HEK293 (cell line): ENCODE results near the gene BEND3.
A peak's percentile ranks its signal among the peaks of the same experiment; 100 is the strongest.

Experiments used
- CTCF ChIA-PET: fragments of 350-600 bp; formaldehyde crosslinking; extraction: SDS; loops from one replicate; lab custom pipeline; 2021; ENCODE audit warnings: antibody characterized with exemption; lab: Yijun Ruan, JAX
- POLR2A ChIA-PET: fragments of 300-600 bp; formaldehyde crosslinking; extraction: SDS; loops from one replicate; lab custom pipeline; 2020; ENCODE audit warnings: antibody characterized with exemption, inconsistent platforms; lab: Yijun Ruan, JAX
- H3K27ac ChIP-seq: fragments of 200-500 bp; sonication (Bioruptor generic); 2 replicates; pipeline ENCODE4 v1.5.1; 2014; ENCODE audit warnings: low read depth, low read length, control low read depth, inconsistent platforms; ENCODE audit errors: extremely low read depth
- H3K36me3 ChIP-seq, 2 experiments: fragments of 200-500 bp in 1 of 2; sonication (Bioruptor generic) in 1 of 2; 1 replicate in 1 of 2; 2 replicates in 1 of 2; pipeline ENCODE4 v1.5.1; 2014 to 2017; ENCODE audit warnings: inconsistent platforms in 2 of 2, low read length in 2 of 2; ENCODE audit not compliant: control insufficient read depth in 2 of 2, insufficient read depth in 1 of 2
- H3K4me1 ChIP-seq: fragments of 200-500 bp; sonication (Bioruptor generic); 2 replicates; pipeline ENCODE4 v1.5.1; 2014; ENCODE audit warnings: mild to moderate bottlenecking, low read length, inconsistent platforms; ENCODE audit not compliant: control insufficient read depth, insufficient read depth
- H3K4me3 ChIP-seq: 2 replicates; pipeline ENCODE4 v1.5.1; 2011; ENCODE audit warnings: low read depth, mild to moderate bottlenecking, control low read depth, low read length, moderate library complexity
- H3K9me3 ChIP-seq: fragments of 200-500 bp; sonication (Bioruptor generic); 2 replicates; pipeline ENCODE4 v1.5.1; 2014; ENCODE audit warnings: low read depth, low read length, inconsistent platforms; ENCODE audit not compliant: control insufficient read depth, insufficient read depth
- FEZF1 ChIP-seq: fragments of 450-650 bp; formaldehyde crosslinking; IDR thresholded peaks from 2 replicates; pipeline ENCODE4 v1.5.1; 2016; ENCODE audit warnings: missing biosample characterization, missing genetic modification characterization
- GLIS1 ChIP-seq: fragments of 450-650 bp; formaldehyde crosslinking; IDR thresholded peaks from 2 replicates; pipeline ENCODE4 v1.5.1; 2016; ENCODE audit warnings: missing biosample characterization, missing genetic modification characterization
- MYNN ChIP-seq: fragments of 450-650 bp; formaldehyde crosslinking; IDR thresholded peaks from 2 replicates; pipeline ENCODE4 v1.5.1; 2016; ENCODE audit warnings: missing biosample characterization, missing genetic modification characterization, borderline replicate concordance
- MZF1 ChIP-seq: fragments of 450-650 bp; formaldehyde crosslinking; IDR thresholded peaks from 2 replicates; pipeline ENCODE4 v1.5.1; 2017; ENCODE audit warnings: missing biosample characterization, missing genetic modification characterization, borderline replicate concordance
- ZBTB48 ChIP-seq: fragments of 450-650 bp; formaldehyde crosslinking; IDR thresholded peaks from 2 replicates; pipeline ENCODE4 v1.5.1; 2016; ENCODE audit warnings: missing biosample characterization, missing genetic modification characterization
- ZNF19 ChIP-seq: fragments of 450-650 bp; formaldehyde crosslinking; IDR thresholded peaks from 2 replicates; pipeline ENCODE4; 2016; ENCODE audit warnings: missing biosample characterization, missing genetic modification characterization, low read depth
- ZNF211 ChIP-seq: fragments of 450-650 bp; formaldehyde crosslinking; IDR thresholded peaks from 2 replicates; pipeline ENCODE4 v1.5.1; 2016; ENCODE audit warnings: low read depth, missing biosample characterization, missing genetic modification characterization
- ZNF24 ChIP-seq: fragments of 450-650 bp; formaldehyde crosslinking; IDR thresholded peaks from 2 replicates; pipeline ENCODE4 v1.5.1; 2016; ENCODE audit warnings: missing biosample characterization, missing genetic modification characterization
- ZNF473 ChIP-seq: fragments of 450-650 bp; formaldehyde crosslinking; IDR thresholded peaks from 2 replicates; pipeline ENCODE4 v1.5.1; 2017; ENCODE audit warnings: missing biosample characterization, missing genetic modification characterization
- ZNF518A ChIP-seq: fragments of 450-650 bp; formaldehyde crosslinking; conservative IDR thresholded peaks from 2 replicates; pipeline ENCODE4 v1.5.1; 2016; ENCODE audit warnings: low read depth, missing biosample characterization, missing genetic modification characterization
- ZNF610 ChIP-seq: fragments of 450-650 bp; formaldehyde crosslinking; IDR thresholded peaks from 2 replicates; pipeline ENCODE4 v1.5.1; 2016; ENCODE audit warnings: missing biosample characterization, missing genetic modification characterization, borderline replicate concordance
- ZNF626 ChIP-seq: fragments of 450-650 bp; sonication (Bioruptor Pico); formaldehyde crosslinking; IDR thresholded peaks from 2 replicates; pipeline ENCODE4 v1.5.1; 2018; ENCODE audit warnings: missing biosample characterization, missing genetic modification characterization, inconsistent platforms
- ZNF660 ChIP-seq: fragments of 450-650 bp; IDR thresholded peaks from 2 replicates; pipeline ENCODE4 v1.5.1; 2018; ENCODE audit warnings: missing biosample characterization, mild to moderate bottlenecking, missing genetic modification characterization
- ZNF677 ChIP-seq: fragments of 450-650 bp; IDR thresholded peaks from 2 replicates; pipeline ENCODE4 v1.5.0; 2018; ENCODE audit warnings: missing biosample characterization, mild to moderate bottlenecking, missing genetic modification characterization, moderate library complexity
- ZNF777 ChIP-seq: fragments of 450-650 bp; formaldehyde crosslinking; IDR thresholded peaks from 2 replicates; pipeline ENCODE4 v1.5.1; 2017; ENCODE audit warnings: missing biosample characterization, missing genetic modification characterization, borderline replicate concordance
- TF ChIP-seq, protein P1 (sequence below): fragments of 450-650 bp; formaldehyde crosslinking; IDR thresholded peaks from 2 replicates; pipeline ENCODE4 v1.5.1; 2016; ENCODE audit warnings: missing biosample characterization, missing genetic modification characterization, borderline replicate concordance

Gene BEND3

DNA sequence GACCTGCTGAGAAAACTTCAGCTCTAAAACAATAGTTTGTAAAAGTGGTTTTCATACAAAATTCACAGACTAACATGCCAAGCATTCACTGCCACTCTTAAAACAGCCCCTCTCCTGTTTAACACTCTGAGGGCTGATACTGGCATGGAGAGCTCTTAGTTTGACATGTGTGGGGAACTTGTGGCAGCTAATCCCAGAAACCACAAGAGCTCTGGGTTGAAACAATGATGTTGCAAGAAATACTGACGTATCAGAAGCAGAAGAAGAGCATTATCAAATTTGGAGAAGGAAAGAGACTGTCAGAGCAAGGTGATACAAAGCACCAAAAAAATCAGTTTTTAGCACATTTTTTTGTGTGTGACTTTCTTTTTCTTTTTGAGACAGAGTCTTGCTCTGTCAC, 5.1 kb downstream of the BEND3 start:
- ChIA-PET POLR2A (interaction anchor here (1.4 kb wide), 1 partner anchor 12 kb away, joined by 3 read pairs; no protein-coding TSS in a partner anchor), CTCF (interaction anchor here (0.6 to 1.1 kb wide), 2 partner anchors 76 to 83 kb away, joined by 3 to 5 read pairs; partner anchors contain the start of gene MTRES1)
- Histone ChIP-seq H3K36me3 (no peaks in the 10 kb centered on the region; a peak in 1 of 3 replicates), H3K27ac (no peak overlapping the region), H3K4me3 (no peak overlapping the region), H3K9me3 (no peaks in the 10 kb centered on the region), H3K4me1 (peaks cover 4% of the 10 kb centered on the region; the same call in 1 of the 2 replicates)
- TF ChIP-seq ZNF211 (tag by site-specific recombination) (no peak), MYNN (tag by site-specific recombination) (peak; percentile 77; the same call in 1 of the 2 replicates)

GRCh38 chr6:107108201-107108890, 7.0 kb downstream of the BEND3 start:
- Histone ChIP-seq H3K27ac (no peak overlapping the region), H3K9me3 (no peaks in the 10 kb centered on the region), H3K4me1 (no peaks in the 10 kb centered on the region), H3K36me3 (no peaks in the 10 kb centered on the region; a peak in 1 of 3 replicates), H3K4me3 (no peak overlapping the region)
- CTCF ChIA-PET, result interaction anchor here (0.6 kb wide), 1 partner anchor 569 kb away, joined by 3 read pairs; no protein-coding TSS in a partner anchor
- no peak for TF ChIP-seq MZF1
- TF ChIP-seq, protein P1, sequence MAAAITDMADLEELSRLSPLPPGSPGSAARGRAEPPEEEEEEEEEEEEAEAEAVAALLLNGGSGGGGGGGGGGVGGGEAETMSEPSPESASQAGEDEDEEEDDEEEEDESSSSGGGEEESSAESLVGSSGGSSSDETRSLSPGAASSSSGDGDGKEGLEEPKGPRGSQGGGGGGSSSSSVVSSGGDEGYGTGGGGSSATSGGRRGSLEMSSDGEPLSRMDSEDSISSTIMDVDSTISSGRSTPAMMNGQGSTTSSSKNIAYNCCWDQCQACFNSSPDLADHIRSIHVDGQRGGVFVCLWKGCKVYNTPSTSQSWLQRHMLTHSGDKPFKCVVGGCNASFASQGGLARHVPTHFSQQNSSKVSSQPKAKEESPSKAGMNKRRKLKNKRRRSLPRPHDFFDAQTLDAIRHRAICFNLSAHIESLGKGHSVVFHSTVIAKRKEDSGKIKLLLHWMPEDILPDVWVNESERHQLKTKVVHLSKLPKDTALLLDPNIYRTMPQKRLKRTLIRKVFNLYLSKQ (tag by site-specific recombination), result no peak
- no peak for TF ChIP-seq ZNF677 (tag by site-specific recombination)
- no peak for TF ChIP-seq ZNF626 (tag by site-specific recombination)
- TF ChIP-seq ZBTB48 (tag by site-specific recombination), result no peak
- TF ChIP-seq ZNF19, result no peak
- TF ChIP-seq ZNF24 (tag by site-specific recombination), result no peak
- TF ChIP-seq ZNF610 (tag by site-specific recombination), result no peak
- TF ChIP-seq FEZF1 (tag by site-specific recombination), result no peak
- TF ChIP-seq ZNF777 (tag by site-specific recombination), result no peak
- TF ChIP-seq GLIS1 (tag by site-specific recombination), result no peak
- TF ChIP-seq ZNF473 (tag by site-specific recombination), result no peak
- TF ChIP-seq ZNF518A (tag by site-specific recombination), result no peak
- TF ChIP-seq ZNF660 (tag by site-specific recombination), result no peak
- POLR2A ChIA-PET, result interaction anchor here (0.6 to 0.9 kb wide), 2 partner anchors 11 to 114 kb away, joined by 5 to 6 read pairs; no protein-coding TSS in a partner anchor
